Panc1 (cell line): ENCODE results near the gene PERCC1.

Experiments used
- CTCF ChIP-seq: fragments of 450-650 bp; IDR thresholded peaks from 2 replicates; pipeline ENCODE4 v1.5.1; 2017; ENCODE audit warnings: mild to moderate bottlenecking
- REST ChIP-seq, 2 experiments: IDR thresholded peaks; 2 replicates each; pipeline ENCODE4 v1.6.1; 2011 to 2012; ENCODE audit warnings: low read depth in 2 of 2, control low read depth in 1 of 2, low read length in 1 of 2, mild to moderate bottlenecking in 1 of 2, moderate library complexity in 1 of 2; ENCODE audit not compliant: insufficient read depth in 1 of 2
- SIN3A ChIP-seq: IDR thresholded peaks from 2 replicates; pipeline ENCODE4 v1.6.1; 2012; ENCODE audit warnings: low read depth, mild to moderate bottlenecking, low read length, moderate library complexity, borderline replicate concordance; ENCODE audit not compliant: insufficient read depth
- TCF7L2 ChIP-seq: IDR thresholded peaks from 2 replicates; pipeline ENCODE4 v1.6.1; 2011; ENCODE audit warnings: mild to moderate bottlenecking, low read depth, low read length, inconsistent platforms

GRCh38 chr16:1443403-1443973 is 12.6 kb downstream of the PERCC1 start:
- TF ChIP-seq SIN3A (no peak), CTCF (no peak), REST (IDR thresholded peaks at IDR 0.05; ENCODE audit: insufficient read depth in 1 of 2, low read depth in 2 of 2, low read length in 1 of 2) (no peak), TCF7L2 (no peak)
